HG03066 (cell line): ENCODE measurements around the gene MAN1C1.
"Not testable (repeated sequence)": the region's sequence is repeated elsewhere in the genome, so short reads cannot be mapped to it uniquely, and the experiment has no call there.

Experiments
- ATAC-seq: cut with Tn5 transposase; IDR thresholded peaks from one replicate; pipeline ENCODE4 v1.9.1; 2021; ENCODE audit warnings: low read depth; ENCODE audit not compliant: unreplicated experiment

The MAN1C1 gene

GRCh38 chr1:25653558-25653957 lies 37.0 kb downstream of the MAN1C1 start:
- ATAC-seq = no peak

GRCh38 chr1:25654109-25654660 lies 37.6 kb downstream of the MAN1C1 start:
- no peak for ATAC-seq

GRCh38 chr1:25657121-25657882 lies 40.7 kb downstream of the MAN1C1 start:
- no peak for ATAC-seq

- no peak for ATAC-seq
Observed at GRCh38 chr1:25657883-25658760, 41.5 kb downstream of the MAN1C1 start.

- no peak for ATAC-seq
Observed at GRCh38 chr1:25658791-25659431, 42.3 kb downstream of the MAN1C1 start.

- no peak for ATAC-seq
Observed at GRCh38 chr1:25661043-25661815, 44.6 kb downstream of the MAN1C1 start.

GRCh38 chr1:25662061-25662460 lies 45.5 kb downstream of the MAN1C1 start:
- ATAC-seq = no peak

- ATAC-seq = not testable (repeated sequence)
Observed at GRCh38 chr1:25662959-25663358, 46.4 kb downstream of the MAN1C1 start.

GRCh38 chr1:25664357-25665199 lies 48.0 kb downstream of the MAN1C1 start:
- no peak for ATAC-seq

- no peak for ATAC-seq
Observed at GRCh38 chr1:25666460-25666859, 49.9 kb downstream of the MAN1C1 start.

GRCh38 chr1:25668931-25669573 lies 52.5 kb downstream of the MAN1C1 start:
- ATAC-seq = no peak

GRCh38 chr1:25669781-25670567 lies 53.4 kb downstream of the MAN1C1 start:
- ATAC-seq = no peak

GRCh38 chr1:25671929-25672328 lies 55.3 kb downstream of the MAN1C1 start:
- no peak for ATAC-seq

- no peak for ATAC-seq
Observed at GRCh38 chr1:25672763-25673409, 56.3 kb downstream of the MAN1C1 start.

GRCh38 chr1:25673456-25673855 lies 56.9 kb downstream of the MAN1C1 start:
- ATAC-seq = no peak

GRCh38 chr1:25673962-25674806 lies 57.6 kb downstream of the MAN1C1 start:
- ATAC-seq = no peak

GRCh38 chr1:25674807-25675084 lies 58.2 kb downstream of the MAN1C1 start:
- no peak for ATAC-seq
